C4-2B (cell line): Measurements from ENCODE around the gene DAP3.
"Not testable (repeated sequence)": the region's sequence is repeated elsewhere in the genome, so short reads cannot be mapped to it uniquely, and the experiment has no call there.

Experiments
- CTCF ChIP-seq: fragments of 450-650 bp; conservative IDR thresholded peaks from 2 replicates; pipeline ENCODE4 v1.5.1; 2017; ENCODE audit warnings: mild to moderate bottlenecking
- ZFX ChIP-seq: fragments of 450-650 bp; IDR thresholded peaks from 2 replicates; pipeline ENCODE4 v1.6.1; 2017

- TF ChIP-seq CTCF, ZFX: not testable (repeated sequence)
Measured at GRCh38 chr1:155689081-155689607, at the start of gene DAP3.
